ENCODE results near the gene QSOX1.

DNA sequence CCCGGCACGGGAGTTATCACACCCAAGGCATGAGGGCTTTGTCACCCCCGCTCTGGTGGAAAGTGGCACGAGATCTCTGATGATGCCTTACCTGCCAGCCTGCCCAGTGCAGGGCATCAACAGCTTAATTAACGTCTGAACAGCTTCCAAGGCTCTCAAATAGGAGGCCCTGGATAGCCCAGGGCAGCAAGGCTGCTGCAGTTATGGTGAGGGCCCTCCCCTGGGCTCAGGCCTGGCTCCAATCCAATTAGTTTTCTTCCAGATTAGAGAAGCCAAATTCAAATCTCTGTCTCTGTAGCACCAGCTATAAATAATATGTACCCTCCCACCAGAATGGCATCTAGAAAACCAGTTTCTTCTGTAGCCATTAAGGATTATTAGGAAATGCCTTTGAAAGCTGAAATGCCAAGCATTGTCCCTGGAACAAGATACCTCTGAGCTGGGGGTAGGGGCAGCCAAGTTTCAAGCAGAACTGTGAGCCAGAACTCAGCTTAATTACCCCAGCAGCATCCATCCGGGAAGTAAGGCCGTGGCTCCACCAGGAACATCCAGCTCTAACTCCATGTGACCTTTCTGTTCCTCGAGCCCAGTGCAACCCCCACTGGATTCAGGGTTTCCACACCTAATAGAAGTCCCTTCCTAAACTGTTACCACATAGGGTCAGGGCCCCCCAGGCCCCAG lies 12.5 kb downstream of the QSOX1 start:
- TF ChIP-seq SP1 (CRISPR knock-in tag; conservative IDR thresholded peaks at IDR 0.05) (no peak), ZNF416 (CRISPR knock-in tag; IDR thresholded peaks at IDR 0.05) (no peak)
- TF ChIP-seq, protein P1, sequence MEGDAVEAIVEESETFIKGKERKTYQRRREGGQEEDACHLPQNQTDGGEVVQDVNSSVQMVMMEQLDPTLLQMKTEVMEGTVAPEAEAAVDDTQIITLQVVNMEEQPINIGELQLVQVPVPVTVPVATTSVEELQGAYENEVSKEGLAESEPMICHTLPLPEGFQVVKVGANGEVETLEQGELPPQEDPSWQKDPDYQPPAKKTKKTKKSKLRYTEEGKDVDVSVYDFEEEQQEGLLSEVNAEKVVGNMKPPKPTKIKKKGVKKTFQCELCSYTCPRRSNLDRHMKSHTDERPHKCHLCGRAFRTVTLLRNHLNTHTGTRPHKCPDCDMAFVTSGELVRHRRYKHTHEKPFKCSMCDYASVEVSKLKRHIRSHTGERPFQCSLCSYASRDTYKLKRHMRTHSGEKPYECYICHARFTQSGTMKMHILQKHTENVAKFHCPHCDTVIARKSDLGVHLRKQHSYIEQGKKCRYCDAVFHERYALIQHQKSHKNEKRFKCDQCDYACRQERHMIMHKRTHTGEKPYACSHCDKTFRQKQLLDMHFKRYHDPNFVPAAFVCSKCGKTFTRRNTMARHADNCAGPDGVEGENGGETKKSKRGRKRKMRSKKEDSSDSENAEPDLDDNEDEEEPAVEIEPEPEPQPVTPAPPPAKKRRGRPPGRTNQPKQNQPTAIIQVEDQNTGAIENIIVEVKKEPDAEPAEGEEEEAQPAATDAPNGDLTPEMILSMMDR (IDR thresholded peaks at IDR 0.05): no peak
- TF ChIP-seq, protein P2, sequence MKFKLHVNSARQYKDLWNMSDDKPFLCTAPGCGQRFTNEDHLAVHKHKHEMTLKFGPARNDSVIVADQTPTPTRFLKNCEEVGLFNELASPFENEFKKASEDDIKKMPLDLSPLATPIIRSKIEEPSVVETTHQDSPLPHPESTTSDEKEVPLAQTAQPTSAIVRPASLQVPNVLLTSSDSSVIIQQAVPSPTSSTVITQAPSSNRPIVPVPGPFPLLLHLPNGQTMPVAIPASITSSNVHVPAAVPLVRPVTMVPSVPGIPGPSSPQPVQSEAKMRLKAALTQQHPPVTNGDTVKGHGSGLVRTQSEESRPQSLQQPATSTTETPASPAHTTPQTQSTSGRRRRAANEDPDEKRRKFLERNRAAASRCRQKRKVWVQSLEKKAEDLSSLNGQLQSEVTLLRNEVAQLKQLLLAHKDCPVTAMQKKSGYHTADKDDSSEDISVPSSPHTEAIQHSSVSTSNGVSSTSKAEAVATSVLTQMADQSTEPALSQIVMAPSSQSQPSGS (CRISPR knock-in tag; IDR thresholded peaks at IDR 0.05; ENCODE audit: borderline replicate concordance, low read depth): no peak

All from WTC11 (cell line).